ENCODE results near the gene HOXD9. TPM values are rescaled to one million over a fixed set of nuclear protein-coding genes. Genes with fewer than 3 reads are reported as not detected.

The HOXD9 gene
- total RNA-seq, 1 donor from 2014 or later, result 1.9 TPM

DNA sequence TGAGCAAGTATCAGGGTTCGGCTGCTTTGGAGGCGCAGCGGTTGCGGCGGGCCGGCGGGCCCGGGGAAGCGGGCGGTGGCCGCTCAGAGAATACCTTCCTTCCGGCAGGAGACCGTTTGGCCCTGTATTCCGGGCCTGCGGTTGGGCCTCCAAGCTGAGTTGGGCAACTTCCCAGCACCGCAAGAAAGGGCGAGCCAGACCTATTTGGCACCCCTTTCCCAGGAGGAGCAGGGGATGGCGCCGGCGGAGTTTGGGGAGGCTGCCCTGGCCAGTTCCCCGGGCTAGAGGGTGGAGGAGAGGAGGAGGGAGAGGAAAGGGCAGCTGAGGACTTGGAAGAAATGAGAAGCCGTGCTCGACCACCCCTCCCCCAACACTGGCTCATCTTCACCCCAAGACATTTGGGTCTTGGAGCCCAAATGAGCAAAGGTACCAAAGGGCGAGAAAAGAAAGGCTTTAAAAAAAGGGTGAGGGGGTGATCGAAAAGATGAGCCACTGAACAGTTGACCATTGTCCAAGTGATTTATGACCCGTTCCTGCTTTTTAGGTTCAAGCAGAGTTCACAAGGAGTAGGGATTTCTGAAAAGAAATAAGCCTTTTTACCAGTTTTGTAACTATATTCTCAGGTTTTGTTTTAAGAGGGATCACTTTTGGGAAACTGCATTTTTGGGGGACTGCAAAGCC, 43.0 kb downstream of the HOXD9 start:
- no peak for DNase-seq (ENCODE audit: low spot score)

DNA sequence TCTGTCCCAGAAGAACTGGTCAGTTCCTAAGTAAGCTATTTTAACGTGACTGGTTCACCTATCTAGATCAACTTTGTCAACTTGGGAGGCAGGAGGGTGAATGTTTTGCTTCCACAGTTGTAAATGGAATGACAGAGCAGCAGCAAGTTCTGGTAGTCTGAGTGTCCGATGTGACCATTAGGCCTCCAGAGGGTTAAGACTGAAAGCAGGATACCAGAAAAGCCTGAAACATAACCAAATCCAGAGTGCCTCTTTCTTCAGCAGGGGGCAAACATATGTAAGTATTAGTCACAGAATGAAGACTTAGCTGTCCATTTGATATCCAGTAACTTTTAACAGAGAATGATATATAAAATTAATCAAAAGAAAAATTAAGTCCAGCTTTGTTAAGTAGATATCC, 43.8 kb downstream of the HOXD9 start:
- DNase-seq (ENCODE audit: low spot score), result no peak

DNA sequence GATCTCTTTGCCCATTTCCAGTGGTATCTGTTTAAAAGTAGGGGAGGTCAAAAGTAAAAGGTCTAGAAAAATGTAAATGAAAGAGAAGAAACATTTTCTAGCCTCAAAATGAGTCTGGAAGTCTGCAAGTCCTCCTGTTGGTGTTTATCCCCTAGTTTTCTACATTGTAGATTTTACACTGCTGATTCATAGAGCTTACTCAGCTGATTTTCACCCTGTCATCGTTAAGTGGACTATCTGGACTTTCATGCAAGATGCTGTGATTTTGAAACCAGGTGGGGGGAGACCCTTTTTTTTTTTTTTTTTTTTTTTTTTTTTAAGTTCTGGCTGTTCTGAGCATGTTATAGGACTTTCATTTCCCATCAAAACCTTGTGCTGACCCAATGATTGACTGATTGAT, 44.9 kb downstream of the HOXD9 start:
- no peak for DNase-seq (ENCODE audit: low spot score)

DNA sequence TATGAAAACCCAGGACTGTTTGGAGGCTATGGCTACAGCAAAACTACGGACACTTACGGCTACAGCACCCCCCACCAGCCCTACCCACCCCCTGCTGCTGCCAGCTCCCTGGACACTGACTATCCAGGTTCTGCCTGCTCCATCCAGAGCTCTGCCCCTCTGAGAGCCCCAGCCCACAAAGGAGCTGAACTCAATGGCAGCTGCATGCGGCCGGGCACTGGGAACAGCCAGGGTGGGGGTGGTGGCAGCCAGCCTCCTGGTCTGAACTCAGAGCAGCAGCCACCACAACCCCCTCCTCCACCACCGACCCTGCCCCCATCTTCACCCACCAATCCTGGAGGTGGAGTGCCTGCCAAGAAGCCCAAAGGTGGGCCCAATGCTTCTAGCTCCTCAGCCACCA, 46.7 kb downstream of the HOXD9 start:
- DNase-seq (ENCODE audit: low spot score), result no peak

DNA sequence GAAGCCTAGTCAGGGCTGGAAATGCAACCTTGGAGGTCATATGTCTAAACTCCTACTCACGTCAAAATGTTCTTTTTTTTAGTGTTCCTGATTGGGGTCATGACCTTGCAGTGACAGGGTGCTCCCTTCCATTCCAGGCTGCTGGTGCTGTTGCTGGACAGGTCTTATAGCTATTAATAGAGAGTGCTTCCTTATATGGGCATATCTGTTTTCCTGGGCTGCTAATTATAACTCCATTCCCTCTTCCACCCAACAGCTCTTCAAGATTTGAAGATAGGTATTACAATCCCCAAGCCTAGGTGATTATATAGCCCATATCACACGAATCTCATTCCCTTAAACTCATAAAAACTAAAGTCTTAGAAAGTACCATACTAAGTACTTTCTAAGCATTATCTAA, 47.2 kb downstream of the HOXD9 start:
- no peak for DNase-seq (ENCODE audit: low spot score)

DNA sequence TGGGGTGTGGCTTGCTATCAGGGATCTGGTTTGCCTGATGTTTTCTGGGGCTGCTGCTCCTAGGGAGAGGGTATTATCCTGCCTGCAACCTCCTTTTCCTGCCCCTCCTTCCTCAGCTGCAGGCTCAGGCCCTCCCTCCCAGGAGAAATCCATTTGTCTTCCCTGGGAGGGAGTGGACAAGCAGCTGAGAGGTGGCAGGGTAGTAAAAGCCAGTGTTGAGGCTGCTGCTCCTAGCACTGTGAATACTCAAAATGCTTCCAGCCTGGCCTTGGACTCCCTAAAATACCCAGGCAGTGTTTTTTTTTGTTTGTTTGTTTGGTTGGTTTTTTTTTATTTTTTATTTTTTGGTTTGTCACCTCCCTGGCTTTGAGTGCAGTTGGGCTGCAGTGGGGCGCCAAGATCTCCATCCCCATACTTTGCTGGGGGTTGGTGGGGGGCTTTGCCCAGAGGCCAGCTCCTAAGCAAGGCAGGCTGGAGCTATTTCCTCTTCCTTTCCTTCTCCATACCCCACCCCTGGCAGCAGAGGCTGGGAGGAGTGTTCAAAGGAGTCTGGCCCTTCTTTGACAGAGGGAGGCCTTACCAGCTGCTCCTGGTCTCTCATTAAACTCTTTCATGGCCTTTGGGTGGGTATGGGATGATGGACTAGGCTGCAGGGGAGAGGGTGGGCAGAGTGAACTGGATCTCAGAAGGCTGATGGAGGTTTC, 48.2 kb downstream of the HOXD9 start:
- no peak for DNase-seq (ENCODE audit: low spot score)

DNA sequence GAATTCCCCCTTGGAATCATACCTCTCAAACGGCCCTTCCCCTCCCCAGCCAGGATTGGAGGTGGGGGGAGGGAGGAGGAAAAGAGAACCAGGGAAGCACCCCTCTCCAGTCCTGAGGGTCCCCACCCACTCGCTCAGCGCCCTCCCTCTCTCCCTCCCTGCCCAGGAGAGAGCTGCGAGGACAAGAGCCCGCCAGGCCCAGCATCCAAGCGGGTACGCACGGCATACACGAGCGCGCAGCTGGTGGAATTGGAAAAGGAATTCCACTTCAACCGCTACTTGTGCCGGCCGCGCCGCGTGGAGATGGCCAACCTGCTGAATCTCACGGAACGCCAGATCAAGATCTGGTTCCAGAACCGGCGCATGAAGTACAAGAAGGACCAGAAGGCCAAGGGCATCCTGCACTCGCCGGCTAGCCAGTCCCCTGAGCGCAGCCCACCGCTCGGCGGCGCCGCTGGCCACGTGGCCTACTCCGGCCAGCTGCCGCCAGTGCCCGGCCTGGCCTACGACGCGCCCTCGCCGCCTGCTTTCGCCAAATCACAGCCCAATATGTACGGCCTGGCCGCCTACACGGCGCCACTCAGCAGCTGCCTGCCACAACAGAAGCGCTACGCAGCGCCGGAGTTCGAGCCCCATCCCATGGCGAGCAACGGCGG, 49.0 kb downstream of the HOXD9 start:
- no peak for DNase-seq (ENCODE audit: low spot score)

DNA sequence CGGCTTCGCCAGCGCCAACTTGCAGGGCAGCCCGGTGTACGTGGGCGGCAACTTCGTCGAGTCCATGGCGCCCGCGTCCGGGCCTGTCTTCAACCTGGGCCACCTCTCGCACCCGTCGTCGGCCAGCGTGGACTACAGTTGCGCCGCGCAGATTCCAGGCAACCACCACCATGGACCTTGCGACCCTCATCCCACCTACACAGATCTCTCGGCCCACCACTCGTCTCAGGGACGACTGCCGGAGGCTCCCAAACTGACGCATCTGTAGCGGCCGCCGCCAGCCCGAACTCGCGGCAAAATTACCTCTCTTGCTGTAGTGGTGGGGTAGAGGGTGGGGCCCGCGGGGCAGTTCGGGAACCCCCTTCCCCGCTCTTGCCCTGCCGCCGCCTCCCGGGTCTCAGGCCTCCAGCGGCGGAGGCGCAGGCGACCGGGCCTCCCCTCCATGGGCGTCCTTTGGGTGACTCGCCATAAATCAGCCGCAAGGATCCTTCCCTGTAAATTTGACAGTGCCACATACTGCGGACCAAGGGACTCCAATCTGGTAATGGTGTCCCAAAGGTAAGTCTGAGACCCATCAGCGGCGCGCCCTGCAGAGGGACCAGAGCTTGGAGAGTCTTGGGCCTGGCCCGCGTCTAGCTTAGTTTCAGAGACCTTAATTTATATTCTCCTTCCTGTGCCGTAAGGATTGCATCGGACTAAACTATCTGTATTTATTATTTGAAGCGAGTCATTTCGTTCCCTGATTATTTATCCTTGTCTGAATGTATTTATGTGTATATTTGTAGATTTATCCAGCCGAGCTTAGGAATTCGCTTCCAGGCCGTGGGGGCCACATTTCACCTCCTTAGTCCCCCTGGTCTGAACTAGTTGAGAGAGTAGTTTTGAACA, 49.7 kb downstream of the HOXD9 start:
- DNase-seq (ENCODE audit: low spot score), result no peak

DNA sequence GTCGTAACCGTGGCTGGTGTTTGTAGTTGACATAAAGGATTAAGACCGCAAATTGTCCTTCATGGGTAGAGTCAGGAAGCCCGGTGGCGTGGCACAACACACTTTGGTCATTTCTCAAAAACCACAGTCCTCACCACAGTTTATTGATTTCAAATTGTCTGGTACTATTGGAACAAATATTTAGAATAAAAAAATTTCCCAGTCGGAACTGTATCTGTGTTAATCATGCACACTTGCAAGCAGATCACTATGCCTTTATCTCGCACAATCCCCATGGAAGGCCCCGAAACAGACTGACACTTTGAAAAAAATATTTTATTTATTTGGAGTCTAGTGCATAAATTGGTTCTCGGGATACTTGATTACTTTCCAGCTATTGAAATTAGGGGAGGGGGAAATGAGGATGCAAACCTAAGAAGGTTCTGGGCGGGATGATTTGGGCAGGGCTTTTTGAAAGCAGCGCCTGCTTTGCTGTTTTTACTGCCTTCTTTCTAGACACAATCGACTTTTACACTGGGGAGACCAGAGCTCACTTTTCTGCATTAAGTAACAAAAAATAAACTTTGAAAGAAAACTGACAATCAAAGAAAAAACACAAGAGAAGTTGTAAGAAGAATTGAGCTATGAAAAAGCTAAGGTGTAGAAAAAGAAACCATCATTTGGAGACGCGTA, 50.5 kb downstream of the HOXD9 start:
- no peak for DNase-seq (ENCODE audit: low spot score)

DNA sequence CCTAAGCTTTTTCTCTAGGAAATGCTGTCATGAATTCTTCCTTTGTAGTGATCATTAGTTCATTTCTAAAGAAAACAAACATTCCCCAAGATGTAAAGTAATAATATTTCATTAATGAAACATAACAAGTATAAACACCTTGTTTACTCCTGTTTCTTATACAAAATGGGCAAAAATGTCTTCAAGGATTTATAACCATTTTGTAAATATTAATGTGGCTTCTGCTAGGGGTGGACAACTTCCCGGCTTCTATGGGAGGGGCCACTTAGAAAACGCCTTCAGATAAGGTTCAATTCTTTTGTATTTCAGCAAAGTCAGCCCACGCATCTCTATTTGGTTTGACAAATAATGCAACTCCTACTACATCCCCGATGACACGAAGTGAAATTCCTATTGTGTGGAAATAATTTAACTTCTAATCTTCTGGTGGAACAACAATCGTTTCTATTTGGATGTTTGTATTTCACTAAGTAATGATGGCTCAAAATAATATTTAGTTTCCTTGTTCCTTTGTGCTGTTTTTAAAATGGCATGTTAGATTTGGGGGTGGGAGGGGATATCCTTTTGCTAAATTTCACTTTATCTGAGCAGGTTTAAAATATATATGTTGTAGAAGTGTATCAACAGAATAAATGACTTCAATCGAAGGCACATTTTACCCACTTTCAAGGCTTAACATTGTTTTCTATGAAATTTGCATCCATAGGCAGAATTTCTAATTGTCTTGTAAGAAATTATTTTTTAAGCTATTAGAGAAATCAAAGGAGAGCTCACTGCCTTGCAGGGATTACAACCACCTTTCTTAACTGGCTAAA, 51.3 kb downstream of the HOXD9 start:
- no peak for DNase-seq (ENCODE audit: low spot score)

DNA sequence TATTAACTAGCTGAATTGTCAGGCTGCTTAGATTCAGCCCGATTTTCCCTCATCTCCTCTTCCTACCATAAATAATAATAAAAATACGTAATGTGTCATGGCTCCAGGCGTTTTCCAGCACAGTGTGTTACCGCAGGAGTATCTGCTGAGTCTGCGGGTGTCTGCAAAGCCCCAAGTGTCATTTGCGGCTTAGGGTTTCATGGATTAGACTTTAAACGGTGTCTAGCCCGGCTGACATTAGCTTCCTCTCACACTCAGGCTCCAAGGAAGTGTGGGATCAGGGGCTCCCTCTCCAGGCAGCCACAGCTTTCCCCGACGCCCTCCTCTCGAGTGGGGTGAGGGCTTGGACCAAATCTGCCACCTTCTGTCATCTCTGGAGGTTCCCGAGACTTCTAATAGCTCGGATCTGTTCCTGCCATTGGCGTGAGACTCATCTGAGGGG, 51.9 kb downstream of the HOXD9 start:
- no peak for DNase-seq (ENCODE audit: low spot score)

Other genes with a start within 250 kb of the HOXD9 start
- 28.9 TPM for gene LNPK, start 120.5 kb upstream of the HOXD9 start, total RNA-seq (ENCODE audit: insufficient read depth, low replicate concordance)
- 1.2 TPM for gene EVX2, start 38.8 kb upstream of the HOXD9 start, total RNA-seq (ENCODE audit: insufficient read depth, low replicate concordance)
- 4.8 TPM for gene HOXD13, start 30.0 kb upstream of the HOXD9 start, total RNA-seq (ENCODE audit: insufficient read depth, low replicate concordance)
- gene HOXD12, start 22.9 kb upstream of the HOXD9 start, total RNA-seq (ENCODE audit: insufficient read depth, low replicate concordance), result 1.9 TPM
- 18.1 TPM for gene HOXD11, start 15.4 kb upstream of the HOXD9 start, total RNA-seq (ENCODE audit: insufficient read depth, low replicate concordance)
- 14.4 TPM for gene HOXD10, start 5.9 kb upstream of the HOXD9 start, total RNA-seq (ENCODE audit: insufficient read depth, low replicate concordance)
- gene HOXD8, start 7.0 kb downstream of the HOXD9 start, total RNA-seq (ENCODE audit: insufficient read depth, low replicate concordance), result 8.7 TPM
- 2.4 TPM for gene HOXD4, start 28.8 kb downstream of the HOXD9 start, total RNA-seq (ENCODE audit: insufficient read depth, low replicate concordance)
- not detected for gene HOXD3, start 34.6 kb downstream of the HOXD9 start, total RNA-seq (ENCODE audit: insufficient read depth, low replicate concordance)
- 0.48 TPM for gene HOXD1, start 65.9 kb downstream of the HOXD9 start, total RNA-seq (ENCODE audit: insufficient read depth, low replicate concordance)
- gene MTX2, start 146.7 kb downstream of the HOXD9 start, total RNA-seq (ENCODE audit: insufficient read depth, low replicate concordance), result 24.8 TPM

Measured in umbilical cord (tissue), 2 donors.